UCSD-AML1 (cell line): ENCODE results near the gene MVK.

Experiments
- DNase-seq: peaks from one replicate; lab custom pipeline; 2025; ENCODE audit not compliant: unreplicated experiment; lab: John Stamatoyannopoulos, UW

MVK gene

GRCh38 chr12:109573029-109573913 lies at the start of gene MVK, which contains the start of gene MMAB:
TSS of gene MVK (plus strand) at chr12:109573794. CDS start at chr12:109574823, 1,029 bp downstream.
TSS of gene MMAB (minus strand) at chr12:109573504. CDS start at chr12:109573480, 24 bp downstream.
- peak; percentile 98 for DNase-seq

- no peak for DNase-seq
Observed at GRCh38 chr12:109524466-109525278, 48.9 kb upstream of the MVK start.

- DNase-seq, result no peak
Observed at GRCh38 chr12:109525279-109525585, 48.4 kb upstream of the MVK start.

GRCh38 chr12:109527489-109528123 lies 46.0 kb upstream of the MVK start:
- DNase-seq, result no peak

- no peak for DNase-seq
Observed at GRCh38 chr12:109529691-109530640, 43.6 kb upstream of the MVK start.

- DNase-seq, result no peak
Observed at GRCh38 chr12:109531411-109531810, 42.2 kb upstream of the MVK start.

GRCh38 chr12:109532721-109533486 lies 40.7 kb upstream of the MVK start:
- DNase-seq, result no peak

GRCh38 chr12:109533487-109533740 lies 40.2 kb upstream of the MVK start:
- DNase-seq, result no peak

GRCh38 chr12:109534456-109534855 lies 39.1 kb upstream of the MVK start:
- no peak for DNase-seq

GRCh38 chr12:109535231-109535862 lies 38.2 kb upstream of the MVK start:
- no peak for DNase-seq

GRCh38 chr12:109535863-109536250 lies 37.7 kb upstream of the MVK start:
- DNase-seq, result no peak

- DNase-seq, result no peak
Observed at GRCh38 chr12:109537136-109537535, 36.5 kb upstream of the MVK start.

- DNase-seq, result no peak
Observed at GRCh38 chr12:109538191-109538863, 35.3 kb upstream of the MVK start.

GRCh38 chr12:109539508-109539907 lies 34.1 kb upstream of the MVK start:
- DNase-seq, result no peak

- no peak for DNase-seq
Observed at GRCh38 chr12:109540526-109541412, 32.8 kb upstream of the MVK start.

GRCh38 chr12:109541413-109541726 lies 32.2 kb upstream of the MVK start:
- DNase-seq, result no peak

- DNase-seq, result no peak
Observed at GRCh38 chr12:109542014-109542413, 31.6 kb upstream of the MVK start.

- DNase-seq, result no peak
Observed at GRCh38 chr12:109542876-109543275, 30.7 kb upstream of the MVK start.
